Spleen (tissue), 7 donors: ENCODE measurements around the gene SUSD2.

Experiments used
- POLR2A ChIP-seq, 3 donors: fragments of 450-650 bp; IDR thresholded peaks; one replicate each; pipeline ENCODE4 v1.5.1; 2017; ENCODE audit warnings: antibody characterized with exemption in 3 of 3, mild to moderate bottlenecking in 1 of 3
- POLR2AphosphoS5 ChIP-seq, 3 donors: sonication (generic); formaldehyde crosslinking; IDR thresholded peaks; one replicate each; pipeline ENCODE4 v1.5.1; 2017; ENCODE audit warnings: antibody characterized with exemption in 3 of 3
- TF ChIP-seq, protein P1 (sequence below), 11 experiments: fragments of 200-600 bp in 7 of 11; fragments of 450-650 bp in 4 of 11; sonication (generic) in 4 of 11; IDR thresholded peaks in 8 of 11; conservative IDR thresholded peaks in 3 of 11; 1 replicate in 7 of 11; 2 replicates in 4 of 11; pipeline versions ENCODE4 v1.4.0 to v1.8.0; 2016 to 2021; ENCODE audit warnings: antibody characterized with exemption in 11 of 11, inconsistent platforms in 4 of 11, mild to moderate bottlenecking in 1 of 11
- donor health status: DM: no; HTN: no; CAD: no; lungs with moderate emphysema.
- donor health status: DM: no; HTN: no; CAD: no.
- donor health status: DM: no; HTN: no; CAD: no.

DNA sequence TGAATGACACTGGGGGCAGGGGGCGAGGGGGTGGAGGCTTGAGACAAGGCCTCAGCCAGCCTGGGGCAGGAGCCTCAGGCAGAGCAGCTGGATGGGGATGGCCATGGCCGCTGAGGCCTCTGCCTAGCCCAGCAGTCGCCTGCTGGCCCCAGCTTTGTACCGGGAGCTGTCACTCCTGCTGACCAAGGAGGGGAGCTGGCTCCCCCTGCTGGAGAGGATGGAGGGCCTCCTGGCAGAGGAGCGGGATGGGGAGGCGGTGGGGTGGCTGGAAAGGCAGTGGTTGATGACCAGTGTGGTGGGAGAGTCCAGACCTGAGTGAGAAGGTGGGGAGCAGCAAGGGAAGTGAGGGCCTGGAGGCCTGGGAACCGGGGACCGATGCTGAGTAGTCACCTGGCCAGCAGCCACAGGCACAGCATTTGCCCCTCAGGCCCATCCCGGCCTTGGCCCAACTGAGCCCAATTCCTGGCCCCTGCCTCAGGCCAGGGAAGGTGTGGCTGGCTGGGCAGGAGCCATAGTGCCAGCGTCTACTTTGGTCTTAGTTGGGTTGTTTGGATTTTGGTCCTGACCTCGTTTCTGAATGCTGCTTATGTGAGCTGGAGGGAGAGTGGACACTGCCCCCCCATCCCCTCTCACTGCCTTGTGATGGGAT lies 6.0 kb upstream of the SUSD2 start:
- TF ChIP-seq, protein P1, sequence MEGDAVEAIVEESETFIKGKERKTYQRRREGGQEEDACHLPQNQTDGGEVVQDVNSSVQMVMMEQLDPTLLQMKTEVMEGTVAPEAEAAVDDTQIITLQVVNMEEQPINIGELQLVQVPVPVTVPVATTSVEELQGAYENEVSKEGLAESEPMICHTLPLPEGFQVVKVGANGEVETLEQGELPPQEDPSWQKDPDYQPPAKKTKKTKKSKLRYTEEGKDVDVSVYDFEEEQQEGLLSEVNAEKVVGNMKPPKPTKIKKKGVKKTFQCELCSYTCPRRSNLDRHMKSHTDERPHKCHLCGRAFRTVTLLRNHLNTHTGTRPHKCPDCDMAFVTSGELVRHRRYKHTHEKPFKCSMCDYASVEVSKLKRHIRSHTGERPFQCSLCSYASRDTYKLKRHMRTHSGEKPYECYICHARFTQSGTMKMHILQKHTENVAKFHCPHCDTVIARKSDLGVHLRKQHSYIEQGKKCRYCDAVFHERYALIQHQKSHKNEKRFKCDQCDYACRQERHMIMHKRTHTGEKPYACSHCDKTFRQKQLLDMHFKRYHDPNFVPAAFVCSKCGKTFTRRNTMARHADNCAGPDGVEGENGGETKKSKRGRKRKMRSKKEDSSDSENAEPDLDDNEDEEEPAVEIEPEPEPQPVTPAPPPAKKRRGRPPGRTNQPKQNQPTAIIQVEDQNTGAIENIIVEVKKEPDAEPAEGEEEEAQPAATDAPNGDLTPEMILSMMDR (IDR thresholded peaks at IDR 0.05 in 8 of 11, conservative IDR thresholded peaks at IDR 0.05 in 3 of 11): peak; percentile 69 to 92 (median 84)
- TF ChIP-seq POLR2A (IDR thresholded peaks at IDR 0.05) (no peak), POLR2AphosphoS5 (IDR thresholded peaks at IDR 0.05) (peak; percentile 47 to 69 (median 61))
